Measurements from ENCODE around the gene TPCN1.

DNA sequence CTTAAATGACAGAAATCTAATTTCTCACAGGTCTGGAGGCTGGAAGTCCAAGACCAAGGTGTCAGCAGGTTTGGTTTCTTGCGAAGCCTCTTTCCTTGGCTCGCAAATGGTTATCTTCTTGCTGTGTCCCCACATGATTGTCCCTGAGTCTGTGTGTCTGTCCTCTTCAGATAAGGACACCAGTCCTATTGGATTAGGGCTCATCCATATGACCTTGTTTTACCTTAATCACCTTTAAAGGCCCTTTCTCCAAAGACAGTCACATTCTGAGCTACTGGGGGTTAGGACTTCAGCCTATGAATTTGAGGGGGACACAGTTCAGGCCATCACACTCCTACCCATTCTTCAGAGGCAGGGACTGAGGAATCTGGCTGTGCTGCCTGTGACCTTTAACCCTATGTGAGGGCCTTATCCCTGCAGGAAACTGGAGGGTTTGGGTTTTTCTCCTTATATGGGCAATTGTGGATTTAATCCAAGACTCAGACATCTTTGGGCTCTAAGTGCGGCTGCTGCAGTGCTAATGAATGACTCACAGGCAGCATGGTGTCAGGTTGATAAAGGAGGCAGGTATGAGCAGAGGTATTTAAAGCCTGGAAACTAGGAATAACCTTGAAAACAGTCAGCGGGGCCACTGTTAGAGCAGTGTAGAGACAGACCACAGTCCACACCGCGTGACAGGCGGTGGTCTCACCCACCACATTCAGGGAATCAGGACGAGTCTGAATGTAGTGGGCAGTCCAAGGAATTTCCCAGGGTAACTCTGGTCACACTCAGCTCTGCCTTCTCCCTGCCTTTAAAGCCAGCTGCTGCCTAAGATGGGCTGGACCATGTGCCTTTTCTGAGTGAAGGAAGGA is 10.2 kb downstream of the TPCN1 start:
- TF ChIP-seq, protein P1, sequence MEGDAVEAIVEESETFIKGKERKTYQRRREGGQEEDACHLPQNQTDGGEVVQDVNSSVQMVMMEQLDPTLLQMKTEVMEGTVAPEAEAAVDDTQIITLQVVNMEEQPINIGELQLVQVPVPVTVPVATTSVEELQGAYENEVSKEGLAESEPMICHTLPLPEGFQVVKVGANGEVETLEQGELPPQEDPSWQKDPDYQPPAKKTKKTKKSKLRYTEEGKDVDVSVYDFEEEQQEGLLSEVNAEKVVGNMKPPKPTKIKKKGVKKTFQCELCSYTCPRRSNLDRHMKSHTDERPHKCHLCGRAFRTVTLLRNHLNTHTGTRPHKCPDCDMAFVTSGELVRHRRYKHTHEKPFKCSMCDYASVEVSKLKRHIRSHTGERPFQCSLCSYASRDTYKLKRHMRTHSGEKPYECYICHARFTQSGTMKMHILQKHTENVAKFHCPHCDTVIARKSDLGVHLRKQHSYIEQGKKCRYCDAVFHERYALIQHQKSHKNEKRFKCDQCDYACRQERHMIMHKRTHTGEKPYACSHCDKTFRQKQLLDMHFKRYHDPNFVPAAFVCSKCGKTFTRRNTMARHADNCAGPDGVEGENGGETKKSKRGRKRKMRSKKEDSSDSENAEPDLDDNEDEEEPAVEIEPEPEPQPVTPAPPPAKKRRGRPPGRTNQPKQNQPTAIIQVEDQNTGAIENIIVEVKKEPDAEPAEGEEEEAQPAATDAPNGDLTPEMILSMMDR (IDR thresholded peaks at IDR 0.05) = no peak
- no peak for TF ChIP-seq ZFX (IDR thresholded peaks at IDR 0.05; ENCODE audit: borderline replicate concordance)

Measured in 22Rv1 (cell line).